Stimulated activated CD4-positive, alpha-beta T cell treated with anti-CD3 and anti-CD28 coated beads, Interleukin-2, amount 100 ng/mL, for 48 hours (primary cell): ENCODE measurements around the gene TMIGD3.
"Not testable (repeated sequence)": the region's sequence is repeated elsewhere in the genome, so short reads cannot be mapped to it uniquely, and the experiment has no call there.

Experiments used
- DNase-seq, 2 donors: peaks; one replicate each; pipeline ENCODE4 v3.0.0-alpha.2; 2020

TMIGD3 gene

DNA sequence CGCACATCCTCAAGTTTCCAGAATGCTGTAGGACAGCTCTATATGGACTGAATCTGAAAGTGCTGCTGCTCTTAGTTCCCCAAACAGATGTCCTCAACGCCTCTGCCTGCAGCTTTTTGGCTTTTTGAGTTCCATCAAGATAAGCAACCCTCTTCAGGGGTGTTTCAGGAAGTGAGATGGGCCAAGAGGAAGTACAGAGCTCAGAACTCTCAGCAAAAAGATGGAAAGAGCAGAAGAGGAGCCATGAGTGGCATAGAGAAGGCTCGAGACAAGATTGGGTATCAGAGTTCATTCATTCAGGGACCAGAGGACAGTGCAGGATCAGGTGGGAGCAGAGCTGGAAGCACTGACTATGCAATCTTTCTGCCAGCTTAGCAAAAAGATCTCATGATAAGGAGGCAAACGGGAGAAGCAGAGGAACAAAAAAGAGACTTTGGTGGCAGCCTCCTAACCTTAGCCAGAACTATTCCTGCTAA is at the start of gene TMIGD3, which contains the start of gene ADORA3:
Gene TMIGD3, minus strand, starts transcription at position 49 of the 476 bp plus-strand sequence. CDS start 279 bp downstream, outside the sequence.
Gene ADORA3, minus strand, starts transcription at position 49 of the 476 bp plus-strand sequence. CDS start 279 bp downstream, outside the sequence.
- no peak for DNase-seq

DNA sequence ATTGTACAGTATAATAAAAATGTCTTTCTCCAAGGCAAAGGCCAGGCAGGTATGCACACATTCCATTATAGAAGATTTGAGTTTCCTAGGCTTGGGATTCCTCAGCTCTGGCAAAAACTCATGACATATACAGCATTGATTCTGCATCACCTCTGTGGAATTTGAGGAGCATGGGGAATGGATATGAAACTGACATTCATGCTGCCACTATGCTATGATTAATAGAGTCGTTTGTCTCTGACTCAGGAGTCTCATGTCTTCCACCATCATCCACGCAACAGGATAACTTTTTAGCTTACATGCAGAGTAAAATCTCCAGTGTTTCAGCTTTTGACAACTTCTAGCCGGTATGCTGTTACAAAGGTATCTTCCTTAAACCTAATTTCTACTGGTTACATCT is 49.8 kb upstream of the TMIGD3 start:
- no peak for DNase-seq

DNA sequence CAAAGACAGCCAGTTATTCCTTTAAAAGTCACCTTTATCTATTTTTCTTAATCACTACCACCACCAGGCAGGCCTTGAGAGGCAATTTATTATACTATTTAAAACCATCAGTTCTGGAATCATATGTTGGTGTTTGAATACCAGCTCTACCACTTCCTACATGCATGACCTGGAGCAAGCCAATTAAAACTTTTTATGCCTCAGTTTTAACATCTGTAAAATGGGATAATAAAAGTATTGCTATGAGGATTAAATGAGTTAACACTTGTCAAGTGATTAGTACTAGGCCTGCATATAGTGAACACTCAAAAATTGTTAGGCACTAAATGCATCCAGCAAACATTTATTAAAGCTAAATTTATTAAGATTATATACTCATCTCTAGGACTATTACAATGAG is 49.2 kb upstream of the TMIGD3 start:
- no peak for DNase-seq

DNA sequence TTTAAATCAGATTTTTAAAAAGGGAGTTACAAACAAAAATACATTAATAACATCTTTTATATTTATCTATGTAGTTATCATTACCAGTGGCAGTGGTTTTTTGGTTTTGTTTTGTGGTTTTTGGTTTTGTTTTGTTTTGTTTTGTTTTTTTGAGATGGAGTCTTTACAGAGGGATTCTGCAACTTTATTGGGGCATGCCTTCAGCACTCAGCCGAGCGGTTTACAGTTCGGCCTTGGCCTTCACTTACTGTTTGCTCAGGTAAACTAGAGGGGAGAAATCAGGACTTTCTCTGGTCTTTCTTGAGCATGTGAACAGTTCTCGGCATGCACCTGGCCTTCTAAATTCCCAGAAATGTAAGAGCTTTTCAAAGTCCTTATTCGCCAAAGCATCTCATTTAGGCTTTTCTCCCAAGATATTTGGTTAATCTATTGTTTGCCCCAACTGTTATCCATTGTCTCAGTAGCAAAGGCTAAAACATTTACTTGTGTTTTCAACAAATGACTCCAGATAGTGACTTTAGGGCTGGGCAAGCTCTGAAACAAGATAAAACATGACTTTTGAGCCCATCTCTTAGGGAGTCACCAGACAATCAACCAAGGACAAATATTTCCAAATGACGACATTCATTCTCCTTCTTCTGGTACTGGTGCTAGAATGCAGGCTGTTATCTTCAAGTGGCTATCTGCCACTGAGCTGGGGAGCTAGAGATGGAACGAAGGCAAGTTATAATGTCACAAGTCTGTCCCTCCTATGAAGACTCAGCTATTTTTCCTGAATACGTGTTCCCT is 48.4 kb upstream of the TMIGD3 start:
- no peak for DNase-seq

DNA sequence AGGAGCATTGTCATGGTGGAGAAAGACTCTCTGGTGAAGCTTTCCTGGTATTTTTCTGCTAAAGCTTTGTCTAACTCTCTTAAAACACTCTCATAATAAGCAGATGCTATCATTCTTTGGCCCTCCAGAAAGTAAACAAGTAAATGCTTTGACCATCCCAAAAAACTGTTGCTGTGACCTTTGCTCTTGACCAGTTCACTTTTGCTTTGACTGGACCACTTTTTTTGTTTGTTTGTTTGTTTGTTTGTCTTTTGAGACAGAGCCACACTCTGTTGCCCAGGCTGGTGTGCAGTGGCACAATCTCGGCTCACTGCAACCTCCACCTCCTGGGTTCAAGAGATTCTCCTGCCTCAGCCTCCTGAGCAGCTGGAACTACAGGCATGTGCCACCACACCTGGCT is 44.4 kb upstream of the TMIGD3 start:
- not testable (repeated sequence) for DNase-seq

DNA sequence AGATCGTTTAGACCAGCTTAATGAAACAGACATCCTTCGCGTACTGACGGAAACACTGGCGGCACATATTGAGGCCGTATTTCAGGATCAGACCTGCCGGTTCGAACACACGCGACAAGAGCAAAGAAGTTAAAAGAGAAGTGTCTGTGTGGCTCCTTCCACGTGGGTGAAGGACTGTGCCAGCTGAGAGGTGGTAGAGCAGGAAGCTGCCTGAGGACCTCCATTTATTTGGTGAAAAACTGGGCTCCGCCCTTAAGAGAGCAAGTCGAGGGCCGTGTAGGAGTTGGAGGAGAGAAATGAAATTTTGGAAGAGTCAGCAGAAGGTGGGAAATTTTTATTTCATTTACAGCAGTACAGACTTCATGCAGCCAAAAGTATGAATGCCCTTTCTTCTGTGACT is 38.8 kb upstream of the TMIGD3 start:
- DNase-seq = no peak

DNA sequence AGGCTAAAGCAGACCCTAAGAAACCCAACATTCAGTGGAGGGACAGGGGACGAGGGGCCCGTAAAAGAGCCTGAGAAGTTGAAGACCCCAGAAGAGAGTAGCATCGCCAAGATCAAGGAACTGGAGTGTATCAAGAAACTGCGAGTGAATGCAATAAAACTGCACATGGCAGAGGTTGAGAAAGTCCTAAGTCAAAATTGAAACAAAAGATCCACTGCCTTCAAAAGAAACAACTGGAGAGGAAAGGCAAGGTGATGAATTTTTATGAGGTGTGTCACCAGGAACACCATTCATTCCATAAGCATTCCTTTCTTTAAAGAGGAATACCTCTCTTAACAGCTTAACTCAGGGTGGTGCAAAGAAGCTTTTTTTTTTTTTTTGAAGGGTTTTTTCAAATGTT is 38.3 kb upstream of the TMIGD3 start:
- DNase-seq = no peak

DNA sequence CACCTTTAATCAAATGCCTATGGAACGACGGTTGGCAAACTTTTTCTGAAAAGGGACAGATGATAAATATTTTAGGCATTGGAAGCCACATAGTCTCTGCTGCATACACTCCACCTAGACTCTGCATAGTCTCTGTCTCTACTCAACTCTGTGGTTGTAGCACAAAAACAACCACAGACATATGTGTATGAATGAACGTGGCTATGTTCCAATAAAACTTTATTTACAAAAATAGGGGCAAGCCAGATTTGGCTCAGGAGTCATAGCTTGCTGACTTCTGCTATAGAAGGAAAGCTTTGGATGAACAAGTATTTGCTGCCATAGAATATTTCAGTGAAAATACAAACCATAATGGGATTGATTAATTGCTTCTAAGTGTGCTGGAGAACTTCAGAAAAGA is 37.5 kb upstream of the TMIGD3 start:
- no peak for DNase-seq

DNA sequence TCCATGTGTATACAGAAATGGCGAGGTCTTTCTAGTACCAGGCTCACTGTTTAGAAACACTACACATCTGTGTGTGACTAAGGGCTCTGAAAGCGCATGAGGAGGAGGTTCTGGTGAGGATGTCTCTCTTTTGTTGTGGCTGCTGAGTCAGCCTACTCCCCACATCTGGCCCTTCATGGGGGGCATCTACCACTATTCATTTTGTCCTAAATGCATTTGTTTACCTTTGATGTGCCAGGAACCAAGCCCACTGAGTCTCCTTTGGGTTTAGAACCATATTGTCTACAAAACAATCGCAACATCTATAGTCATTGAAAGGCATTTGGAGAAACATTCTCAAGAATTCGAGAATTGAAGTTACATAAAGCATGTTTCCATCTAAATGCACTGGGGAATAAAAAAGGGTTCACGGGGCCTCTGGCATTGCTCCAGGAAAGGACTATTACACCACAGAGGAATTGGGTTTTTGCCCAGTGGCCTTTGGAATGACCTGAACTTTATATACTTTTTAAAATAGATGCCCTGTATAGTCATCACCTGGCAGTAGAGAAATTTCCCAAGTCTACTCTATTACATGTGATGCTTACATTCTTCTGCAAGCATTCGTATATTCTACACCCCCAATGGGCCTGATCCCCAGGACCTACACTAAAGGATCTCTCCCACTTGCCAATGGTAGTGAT is 35.1 kb upstream of the TMIGD3 start:
- DNase-seq = no peak

DNA sequence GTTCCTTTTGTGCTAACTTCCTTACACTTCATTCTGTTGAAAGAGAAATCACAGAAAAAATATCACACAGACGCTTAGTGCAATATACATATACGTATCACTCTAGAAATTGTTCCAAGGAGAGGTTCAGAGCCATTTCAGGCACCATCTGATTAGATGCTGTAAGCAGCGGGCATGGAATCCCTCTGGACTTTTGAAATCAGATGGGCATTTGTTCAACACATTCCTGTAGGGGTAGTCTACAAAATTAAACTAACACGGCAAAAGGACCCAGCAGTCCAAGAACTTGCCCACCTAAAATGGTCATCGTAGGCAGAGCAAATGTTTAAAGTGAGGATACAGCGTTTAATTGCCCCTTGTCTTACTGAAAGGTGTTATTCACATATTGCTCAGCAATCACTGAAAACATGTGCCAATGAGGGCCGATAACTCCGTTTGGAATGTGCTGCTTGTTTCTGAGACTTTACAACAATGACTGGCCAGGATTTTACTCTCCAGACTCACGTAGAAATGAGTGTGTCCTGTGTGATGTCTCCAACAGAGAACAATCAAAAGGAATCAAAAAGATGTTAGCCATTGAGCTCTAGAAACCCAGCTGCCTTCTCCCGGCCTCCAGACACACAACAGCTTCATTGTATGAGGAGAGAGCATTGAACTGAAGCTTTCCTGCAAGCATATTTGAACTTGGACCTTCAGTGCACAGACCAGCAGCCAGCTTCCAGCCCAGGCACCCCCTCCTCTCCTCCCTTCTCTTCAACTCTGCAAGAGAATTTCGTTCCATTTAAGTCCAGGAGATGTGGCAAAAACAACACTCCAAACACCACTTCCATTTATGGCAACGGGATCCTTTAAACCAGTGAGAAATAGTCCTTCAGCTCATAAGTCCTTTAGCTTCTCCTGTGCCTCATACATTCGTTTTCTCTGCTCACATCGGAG is 32.1 kb upstream of the TMIGD3 start:
- DNase-seq = no peak

DNA sequence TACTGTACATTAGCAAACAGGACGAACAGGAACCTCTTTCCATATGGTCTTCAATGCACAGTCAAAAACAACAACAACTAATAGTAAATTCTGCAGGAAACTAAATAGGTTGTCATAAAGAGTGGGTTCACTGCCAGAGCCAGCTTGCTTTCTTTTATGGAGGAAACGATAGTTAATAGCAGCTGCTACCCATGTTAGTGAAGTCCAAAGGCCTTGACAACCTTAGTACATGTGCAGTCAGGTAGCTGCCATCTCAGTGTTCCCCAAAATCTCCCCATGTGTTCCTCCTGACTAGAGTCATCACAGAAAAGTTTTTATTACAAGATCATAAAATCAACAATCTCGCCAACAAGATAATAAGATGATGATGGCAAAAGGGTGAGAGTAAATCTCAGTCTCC is 16.6 kb upstream of the TMIGD3 start:
- no peak for DNase-seq

DNA sequence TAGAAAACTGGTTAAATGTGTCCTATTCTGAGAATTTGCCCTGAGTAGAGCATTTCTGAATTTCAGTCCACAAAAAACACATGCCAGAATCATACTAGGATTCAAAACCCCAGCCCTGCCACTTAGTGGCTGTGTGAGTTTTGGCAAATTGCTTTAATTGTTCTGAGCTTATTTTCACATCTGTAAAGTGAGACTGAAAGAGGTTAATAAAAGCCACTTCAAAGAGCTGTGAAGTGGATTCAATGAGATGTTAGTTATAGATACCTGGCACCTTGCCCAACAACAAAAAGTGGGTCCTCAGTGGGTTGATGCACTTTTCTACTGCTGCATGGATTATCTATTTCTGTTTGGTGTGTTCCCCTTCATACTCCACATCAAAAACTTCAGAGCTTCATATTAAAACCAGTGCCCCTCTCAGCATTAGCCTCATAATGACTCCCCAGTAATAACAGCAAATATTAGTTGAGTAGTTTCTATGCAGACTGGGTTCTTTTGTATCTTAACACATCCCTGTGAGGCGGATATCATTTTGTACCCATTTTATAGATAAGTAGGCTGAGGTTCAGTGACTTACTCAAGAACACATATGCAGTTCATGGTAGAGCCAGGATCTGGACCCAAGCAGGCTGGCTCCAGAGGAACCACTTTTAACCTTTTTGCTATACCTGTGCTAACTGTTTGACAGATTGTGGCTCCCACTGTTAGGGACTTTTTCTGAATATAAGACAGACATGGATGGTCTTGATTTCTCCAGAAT is 14.2 kb upstream of the TMIGD3 start:
- DNase-seq = no peak

DNA sequence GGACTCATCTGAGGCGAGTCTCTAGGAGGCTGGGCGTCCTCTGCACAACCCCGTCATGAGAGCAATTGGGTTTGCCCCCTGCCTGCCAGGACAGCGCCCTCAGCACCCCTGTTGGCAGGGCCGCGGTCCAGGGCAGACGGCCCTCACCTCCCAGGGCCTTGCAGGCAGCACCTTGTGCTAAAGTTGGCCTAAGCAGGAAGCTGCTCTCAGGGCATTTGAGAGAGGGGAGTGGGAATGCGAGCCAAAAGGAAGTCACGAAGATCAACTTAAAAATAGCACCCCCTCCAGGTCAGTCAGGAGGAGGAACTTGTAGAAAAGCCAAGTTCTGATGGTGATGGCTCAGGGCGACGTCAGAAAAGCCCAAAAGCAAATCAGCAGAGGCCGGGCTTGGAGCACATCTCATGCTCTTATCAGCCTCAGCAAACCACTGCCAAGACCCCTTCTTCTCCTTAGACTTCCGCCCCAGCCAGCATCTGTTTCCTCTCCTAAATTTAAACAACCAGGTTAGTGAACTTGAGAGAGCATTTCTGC is 12.6 kb upstream of the TMIGD3 start:
- no peak for DNase-seq

DNA sequence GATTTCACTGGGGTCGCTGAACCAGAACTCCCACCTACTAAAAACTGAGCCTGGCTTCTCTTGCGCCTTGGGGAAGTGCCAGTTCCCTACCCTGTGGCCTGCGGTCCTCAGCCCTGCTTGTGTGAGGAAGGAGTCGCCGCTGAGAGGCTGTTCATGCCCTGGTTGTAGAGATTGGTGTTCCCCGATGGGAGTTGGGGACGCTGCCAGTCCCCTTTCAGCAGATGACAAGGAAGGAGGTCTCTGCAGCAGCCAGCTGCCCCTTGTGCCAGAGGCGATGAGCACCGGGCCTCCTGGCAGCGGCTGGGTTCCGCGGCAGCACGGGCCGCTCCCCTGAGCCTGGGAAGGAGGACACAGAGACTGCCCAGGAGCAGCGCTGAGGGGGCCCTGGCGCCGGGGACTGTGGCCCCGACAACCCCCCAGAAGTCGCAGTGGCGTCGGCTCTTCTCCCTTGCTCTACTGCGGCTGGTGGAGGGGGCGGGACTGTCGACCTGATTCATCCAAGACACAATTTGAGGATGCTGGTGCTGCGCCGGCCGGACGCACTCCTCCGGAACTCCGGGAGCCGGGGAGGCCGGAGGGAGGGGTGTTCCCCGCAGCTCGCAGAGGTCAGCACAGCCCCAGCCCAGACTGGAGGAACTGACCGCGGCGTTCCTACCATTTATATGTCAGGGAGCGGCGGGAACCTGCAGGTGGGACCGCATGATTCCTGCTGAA is 12.0 kb upstream of the TMIGD3 start:
- DNase-seq = no peak

DNA sequence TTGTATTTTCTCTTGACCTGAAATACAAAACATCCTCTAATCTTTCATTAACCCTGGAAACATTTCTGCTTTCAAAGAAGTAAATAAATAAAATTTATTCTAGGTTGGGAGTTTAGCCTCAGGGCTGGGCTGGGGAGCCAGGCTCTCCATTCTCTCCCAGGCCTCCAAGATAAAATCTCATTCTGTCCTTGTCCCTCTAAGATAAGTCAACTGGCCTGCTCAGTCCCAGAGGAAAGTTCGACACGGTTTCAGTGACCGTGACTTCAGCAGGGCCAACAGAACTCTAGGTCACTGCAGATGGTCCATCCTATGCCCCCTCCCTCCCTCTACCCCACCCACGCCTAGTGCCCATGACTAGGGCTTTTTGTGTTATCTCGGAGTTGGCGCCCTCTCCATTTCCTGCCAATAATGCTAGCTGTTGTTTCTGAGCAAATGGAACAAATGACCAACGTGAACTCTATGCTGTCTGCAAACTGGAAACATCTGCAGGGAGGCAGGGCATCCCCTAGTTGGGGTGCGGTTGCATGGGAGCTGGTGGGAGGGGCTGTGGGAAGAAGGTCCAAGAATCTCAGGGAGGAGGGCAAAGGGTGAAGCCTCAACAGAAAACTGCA is 10.1 kb upstream of the TMIGD3 start:
- DNase-seq = no peak

DNA sequence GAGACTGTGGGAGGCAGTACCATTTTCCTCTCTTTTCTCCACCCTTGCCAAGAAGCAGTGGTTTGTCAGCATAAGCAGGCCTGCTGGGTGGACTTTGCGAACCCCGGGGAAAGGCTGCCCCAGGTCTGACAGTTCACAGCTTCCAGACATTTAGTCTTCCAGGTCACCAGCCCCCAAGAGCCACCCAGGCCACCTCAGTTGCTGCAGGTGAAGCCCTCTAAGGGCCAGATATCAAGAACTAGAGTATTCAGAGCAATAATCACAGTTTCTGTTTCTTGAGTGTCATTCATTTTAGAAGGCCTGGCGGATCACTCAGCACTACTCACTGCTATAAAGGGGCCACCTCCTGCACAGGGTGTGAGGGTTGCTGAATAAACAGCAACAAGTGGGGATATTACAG is 9.5 kb upstream of the TMIGD3 start:
- no peak for DNase-seq

DNA sequence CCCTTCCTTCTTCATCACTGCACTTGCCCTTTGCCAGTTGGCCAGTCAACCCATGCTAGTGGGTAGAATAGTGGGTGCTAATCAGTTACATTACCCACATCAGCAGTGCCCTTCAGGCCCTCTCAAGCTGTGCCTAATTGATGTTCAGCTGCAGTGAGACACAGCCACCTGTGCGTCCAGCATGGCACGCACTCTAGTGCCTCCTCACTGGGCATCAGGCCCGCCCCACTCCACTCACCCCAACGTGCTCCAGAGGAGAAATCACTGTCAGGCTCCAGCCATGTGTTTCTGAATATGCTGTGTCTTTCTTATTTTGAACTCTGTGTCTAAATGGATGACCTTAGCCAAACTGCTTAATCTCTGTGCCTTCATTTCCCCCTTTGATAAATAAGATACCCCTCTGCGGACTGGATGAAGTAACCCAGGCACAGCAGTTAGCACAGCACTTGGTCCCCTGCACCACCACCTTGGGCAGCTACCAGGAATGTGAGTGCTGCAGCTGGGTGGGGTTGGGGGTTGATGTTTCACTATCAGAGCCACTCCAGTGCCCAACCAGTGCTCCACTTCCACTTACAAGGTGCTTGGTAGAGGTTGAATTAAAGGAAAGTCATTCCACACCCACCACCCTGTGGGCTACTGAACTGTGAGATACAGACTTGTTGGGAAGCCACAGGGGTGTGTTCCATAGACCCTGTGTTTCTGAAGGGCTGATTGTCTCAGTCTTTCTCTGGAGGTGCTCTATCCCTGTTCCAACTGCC is 8.9 kb upstream of the TMIGD3 start:
- no peak for DNase-seq

DNA sequence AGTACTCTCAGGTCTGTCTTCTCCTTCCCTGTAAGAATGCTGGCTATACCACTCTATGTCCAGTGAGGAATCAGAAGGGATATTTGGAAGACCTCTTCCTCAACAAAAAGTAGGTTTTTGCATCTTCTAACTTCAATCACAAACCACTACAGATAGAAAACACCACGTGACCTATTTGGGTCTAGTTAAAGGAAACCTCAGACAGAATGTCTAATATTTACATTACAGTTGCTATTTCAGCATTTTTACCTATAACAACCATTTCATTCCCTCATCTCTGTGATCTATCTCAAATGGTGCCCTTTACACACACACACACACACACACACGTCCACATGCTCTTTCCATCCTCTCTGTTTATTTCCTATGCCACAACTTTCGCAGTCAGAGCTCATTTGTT is 7.9 kb upstream of the TMIGD3 start:
- no peak for DNase-seq

DNA sequence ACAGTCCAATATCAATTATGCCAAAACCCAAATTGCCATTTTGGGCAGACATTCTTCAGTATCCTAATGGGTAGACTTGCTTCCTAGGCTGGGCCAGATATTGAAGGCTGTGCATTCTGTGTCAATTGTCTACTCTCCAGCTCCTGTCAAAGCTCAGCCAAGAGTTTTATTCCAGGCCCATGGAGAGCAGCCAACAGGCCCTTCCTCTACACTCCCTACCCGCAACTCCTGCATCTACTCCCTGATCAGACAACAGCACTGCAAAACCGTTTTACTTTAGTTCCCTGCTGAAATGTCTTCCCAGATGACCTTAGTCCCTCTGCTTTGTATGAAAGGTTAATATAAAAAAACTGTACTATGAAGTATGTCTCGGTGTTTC is 6.6 kb upstream of the TMIGD3 start:
- DNase-seq = no peak
